DOHH2 (cell line): ENCODE results near the gene NAA50.

Source experiments
- H3F3A ChIP-seq: fragments of 200-600 bp; sonication (generic), shearing (Covaris generic); 2 replicates; pipeline ENCODE4 v1.6.0; 2016; ENCODE audit warnings: antibody characterized with exemption, mild to moderate bottlenecking; ENCODE audit not compliant: control insufficient read depth, insufficient read depth
- H3K27ac ChIP-seq: fragments of 200-600 bp; sonication (generic); 2 replicates; pipeline ENCODE4 v1.5.1; 2014; ENCODE audit warnings: low read depth, mild to moderate bottlenecking, low read length, moderate library complexity
- H3K27me3 ChIP-seq: fragments of 200-600 bp; sonication (generic); 2 replicates; pipeline ENCODE4 v1.6.1; 2014; ENCODE audit warnings: mild to moderate bottlenecking, low read length, mixed read lengths; ENCODE audit not compliant: control insufficient read depth
- H3K36me3 ChIP-seq: fragments of 200-600 bp; sonication (generic); 2 replicates; pipeline ENCODE4 v1.6.1; 2014; ENCODE audit warnings: mild to moderate bottlenecking, low read length, moderate library complexity, mixed read lengths; ENCODE audit not compliant: control insufficient read depth
- H3K4me1 ChIP-seq: fragments of 200-600 bp; sonication (generic); 2 replicates; pipeline ENCODE4 v1.6.1; 2014; ENCODE audit warnings: mild to moderate bottlenecking, low read length, mixed read lengths; ENCODE audit not compliant: control insufficient read depth
- H3K4me2 ChIP-seq: fragments of 200-600 bp; sonication (generic); 2 replicates; pipeline ENCODE4 v1.6.0; 2014; ENCODE audit warnings: mild to moderate bottlenecking, low read length, moderate library complexity
- H3K4me3 ChIP-seq: fragments of 200-600 bp; sonication (generic); 2 replicates; pipeline ENCODE4 v1.5.1; 2014; ENCODE audit warnings: mild to moderate bottlenecking, low read length, mixed read lengths
- H3K79me2 ChIP-seq: fragments of 200-600 bp; sonication (generic); 2 replicates; pipeline ENCODE4 v1.6.1; 2014; ENCODE audit warnings: mild to moderate bottlenecking, low read length, mixed read lengths; ENCODE audit not compliant: control insufficient read depth
- H3K9me2 ChIP-seq: fragments of 200-600 bp; sonication (generic); replicated peaks from 2 replicates; pipeline ENCODE4 v1.6.1; 2014; ENCODE audit warnings: mild to moderate bottlenecking, low read length, mixed read lengths; ENCODE audit not compliant: control insufficient read depth
- H3K9me3 ChIP-seq: fragments of 200-600 bp; sonication (generic); 2 replicates; pipeline ENCODE4 v1.6.1; 2014; ENCODE audit warnings: antibody characterized with exemption, low read length, mixed read lengths; ENCODE audit not compliant: control insufficient read depth, insufficient read depth
- H4K20me1 ChIP-seq: fragments of 200-600 bp; sonication (generic); 2 replicates; pipeline ENCODE4 v1.6.0; 2014; ENCODE audit warnings: low read depth, mild to moderate bottlenecking, antibody characterized with exemption, low read length, moderate library complexity; ENCODE audit not compliant: control insufficient read depth, insufficient read depth
- CTCF ChIP-seq: fragments of 200-600 bp; sonication (generic); IDR thresholded peaks from one replicate; pipeline ENCODE4 v1.5.1; 2014; ENCODE audit warnings: antibody characterized with exemption, mild to moderate bottlenecking, low read depth, low read length; ENCODE audit not compliant: poor library complexity, severe bottlenecking
- EZH2phosphoT487 ChIP-seq: fragments of 200-600 bp; sonication (generic); IDR thresholded peaks from 2 replicates; pipeline ENCODE4 v1.6.1; 2017; ENCODE audit warnings: borderline replicate concordance, mild to moderate bottlenecking, antibody characterized with exemption, low read length, moderate library complexity, mixed read lengths

Gene NAA50

GRCh38 chr3:113783980-113784379 lies 37.9 kb upstream of the NAA50 start:
- no peaks in the 10 kb centered on the region for H4K20me1 ChIP-seq
- H3K9me3 ChIP-seq: no peaks in the 10 kb centered on the region
- TF ChIP-seq EZH2phosphoT487 (no peak), CTCF (no peak)
- H3K27ac ChIP-seq: no peak overlapping the region
- H3K36me3 ChIP-seq: peaks cover 21% of the 10 kb centered on the region
- no peaks in the 10 kb centered on the region for H3K79me2 ChIP-seq
- no peaks in the 10 kb centered on the region for H3K27me3 ChIP-seq
- no peak overlapping the region for H3K4me2 ChIP-seq
- H3K4me3 ChIP-seq: no peak overlapping the region
- no peaks in the 10 kb centered on the region for H3F3A ChIP-seq
- H3K4me1 ChIP-seq: peaks cover 13% of the 10 kb centered on the region
- H3K9me2 ChIP-seq: no peaks in the 10 kb centered on the region

DNA sequence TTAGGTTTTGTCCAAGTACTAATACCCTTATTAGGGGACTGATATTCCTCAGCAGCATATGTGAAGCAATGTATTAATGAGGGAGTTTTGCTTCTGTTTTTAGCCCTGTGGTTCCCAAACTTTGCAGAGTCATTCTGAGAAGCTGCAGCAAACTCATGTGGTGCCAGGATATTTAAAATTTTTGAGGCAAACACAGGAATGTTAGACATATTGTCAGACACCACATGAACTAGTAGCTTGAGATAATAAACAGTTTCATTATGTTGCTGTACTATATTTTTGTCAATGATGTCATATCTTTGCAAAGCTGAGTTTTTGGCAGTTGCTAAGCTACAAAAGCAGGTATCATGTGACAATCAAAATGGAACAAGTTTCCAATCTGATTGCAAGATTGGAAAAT lies 37.4 kb upstream of the NAA50 start:
- H3K9me3 ChIP-seq: no peaks in the 10 kb centered on the region
- no peaks in the 10 kb centered on the region for H4K20me1 ChIP-seq
- H3K9me2 ChIP-seq: no peaks in the 10 kb centered on the region
- no peaks in the 10 kb centered on the region for H3K79me2 ChIP-seq
- peaks cover 21% of the 10 kb centered on the region for H3K36me3 ChIP-seq
- H3K27ac ChIP-seq: no peak overlapping the region
- no peak for TF ChIP-seq EZH2phosphoT487
- no peak for TF ChIP-seq CTCF
- peaks cover 11% of the 10 kb centered on the region for H3K4me1 ChIP-seq
- no peaks in the 10 kb centered on the region for H3F3A ChIP-seq
- no peak overlapping the region for H3K4me2 ChIP-seq
- no peaks in the 10 kb centered on the region for H3K27me3 ChIP-seq
- no peak overlapping the region for H3K4me3 ChIP-seq

DNA sequence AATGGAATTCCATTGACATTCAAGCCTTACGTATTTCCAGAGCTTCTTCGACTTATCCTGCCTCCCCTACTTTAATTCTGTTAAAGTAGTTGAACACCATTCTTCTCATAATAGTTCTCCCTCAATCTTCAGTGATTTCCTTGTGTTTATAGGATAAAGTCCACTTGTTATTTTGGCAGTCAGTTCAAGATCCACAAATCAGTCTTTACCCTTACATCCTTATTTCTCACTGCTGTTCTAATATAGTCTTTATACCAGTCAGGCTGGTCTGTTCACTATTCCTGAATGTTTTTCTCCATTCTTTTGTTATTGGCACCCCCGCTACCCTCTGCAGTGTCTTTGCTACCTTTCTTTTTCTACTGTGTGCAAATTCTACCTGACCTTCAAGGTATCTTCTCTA lies 30.5 kb upstream of the NAA50 start:
- TF ChIP-seq EZH2phosphoT487 (no peak), CTCF (no peak)
- Histone ChIP-seq H3K9me3 (no peaks in the 10 kb centered on the region), H3K27ac (no peak overlapping the region), H3K4me2 (no peak overlapping the region), H4K20me1 (no peaks in the 10 kb centered on the region), H3K27me3 (no peaks in the 10 kb centered on the region), H3K79me2 (no peaks in the 10 kb centered on the region), H3K36me3 (peaks cover 2% of the 10 kb centered on the region; the same call in 1 of the 2 replicates), H3F3A (no peaks in the 10 kb centered on the region), H3K4me1 (no peaks in the 10 kb centered on the region), H3K9me2 (no peaks in the 10 kb centered on the region), H3K4me3 (no peak overlapping the region)

DNA sequence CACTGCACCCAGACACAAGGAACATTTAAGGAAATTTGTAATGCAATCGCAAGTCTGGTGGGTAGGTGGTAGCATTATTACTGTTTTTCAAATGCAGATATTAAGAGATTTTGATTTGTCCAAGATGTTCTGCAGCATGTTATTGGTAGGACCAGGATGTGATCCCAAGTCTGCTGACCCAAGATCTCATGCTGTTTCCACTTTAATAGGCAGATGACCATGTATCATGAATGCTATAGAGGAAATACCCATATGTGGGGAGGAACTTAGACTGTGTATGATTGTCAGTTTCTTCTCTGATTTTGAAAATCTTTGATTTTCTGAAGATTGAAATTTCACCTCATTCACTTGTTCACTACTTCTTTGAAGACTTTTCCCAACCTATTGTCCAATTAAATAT lies 29.5 kb upstream of the NAA50 start:
- no peak for TF ChIP-seq CTCF
- TF ChIP-seq EZH2phosphoT487: no peak
- H3K27ac ChIP-seq: no peak overlapping the region
- H3K79me2 ChIP-seq: no peaks in the 10 kb centered on the region

More for the DNA sequence above, 29.5 kb upstream of the NAA50 start:
- no peaks in the 10 kb centered on the region for H4K20me1 ChIP-seq
- no peaks in the 10 kb centered on the region for H3K9me3 ChIP-seq
- no peak overlapping the region for H3K4me3 ChIP-seq
- H3K9me2 ChIP-seq: no peaks in the 10 kb centered on the region
- H3F3A ChIP-seq: no peaks in the 10 kb centered on the region
- H3K4me1 ChIP-seq: no peaks in the 10 kb centered on the region
- no peaks in the 10 kb centered on the region for H3K36me3 ChIP-seq
- no peaks in the 10 kb centered on the region for H3K27me3 ChIP-seq
- H3K4me2 ChIP-seq: no peak overlapping the region
